ENCODE measurements around the gene PEX10.

GRCh38 chr1:2415337-2415736, 3.0 kb upstream of the PEX10 start:
- no peak for TF ChIP-seq CTCF (conservative IDR thresholded peaks at IDR 0.05)
- no peak for TF ChIP-seq EZH2 (IDR thresholded peaks at IDR 0.05; ENCODE audit: low read depth)

Measured in PC-9 (cell line).